NT2/D1 (cell line): ENCODE results near the gene TIA1.
"Not testable (repeated sequence)": the region's sequence is repeated elsewhere in the genome, so short reads cannot be mapped to it uniquely, and the experiment has no call there.

Experiments
- DNase-seq: peaks from one replicate; pipeline ENCODE4 v3.0.0-alpha.2; 2011; ENCODE audit warnings: low read depth, low spot score
- H3K27me3 ChIP-seq: 2 replicates; pipeline ENCODE4 v1.6.0; 2011; ENCODE audit warnings: mild to moderate bottlenecking; ENCODE audit not compliant: insufficient read length, insufficient read depth
- H3K36me3 ChIP-seq: 2 replicates; pipeline ENCODE4 v1.6.1; 2011; ENCODE audit warnings: mild to moderate bottlenecking, low read length, mixed read lengths; ENCODE audit not compliant: insufficient read depth, insufficient read length
- H3K4me1 ChIP-seq: 2 replicates; pipeline ENCODE4 v1.5.1; 2011; ENCODE audit not compliant: insufficient read depth, insufficient read length
- H3K4me3 ChIP-seq: 2 replicates; pipeline ENCODE4 v1.5.1; 2011; ENCODE audit warnings: low read depth; ENCODE audit not compliant: insufficient read length
- H3K9ac ChIP-seq: 2 replicates; pipeline ENCODE4 v1.6.0; 2011; ENCODE audit warnings: low read depth; ENCODE audit not compliant: insufficient read length
- H3K9me3 ChIP-seq: 2 replicates; pipeline ENCODE4 v1.5.1; 2011; ENCODE audit warnings: mild to moderate bottlenecking, low read length; ENCODE audit not compliant: insufficient read depth
- SUZ12 ChIP-seq: IDR thresholded peaks from 2 replicates; pipeline ENCODE4 v1.6.1; 2011; ENCODE audit not compliant: insufficient read length, insufficient read depth; ENCODE audit errors: extremely low read depth
- YY1 ChIP-seq: IDR thresholded peaks from 2 replicates; pipeline ENCODE4 v1.6.1; 2011; ENCODE audit not compliant: insufficient read length, insufficient read depth
- ZNF274 ChIP-seq: IDR thresholded peaks from 2 replicates; pipeline ENCODE4 v1.6.1; 2011; ENCODE audit warnings: mild to moderate bottlenecking, low read depth, low read length

TIA1 gene

GRCh38 chr2:70192516-70192915, 55.9 kb downstream of the TIA1 start:
- H3K36me3 ChIP-seq = no peaks in the 10 kb centered on the region
- TF ChIP-seq ZNF274 (no peak), YY1 (no peak), SUZ12 (no peak)
- no peak for DNase-seq
- no peaks in the 10 kb centered on the region for H3K27me3 ChIP-seq
- H3K9ac ChIP-seq = no peak overlapping the region
- no peaks in the 10 kb centered on the region for H3K4me1 ChIP-seq
- no peaks in the 10 kb centered on the region for H3K9me3 ChIP-seq
- H3K4me3 ChIP-seq = no peak overlapping the region

- no peaks in the 10 kb centered on the region for H3K9me3 ChIP-seq
- peak overlapping the region; percentile 15 for H3K4me3 ChIP-seq
- no peak for DNase-seq
- H3K4me1 ChIP-seq = no peaks in the 10 kb centered on the region
- peak overlapping the region; percentile 17 for H3K9ac ChIP-seq
- TF ChIP-seq ZNF274 (no peak), YY1 (no peak), SUZ12 (no peak)
- no peaks in the 10 kb centered on the region for H3K36me3 ChIP-seq
- H3K27me3 ChIP-seq = no peaks in the 10 kb centered on the region
Observed at GRCh38 chr2:70191244-70191735, 57.1 kb downstream of the TIA1 start.

- H3K9me3 ChIP-seq = no peaks in the 10 kb centered on the region
Observed at GRCh38 chr2:70190418-70191243, 57.8 kb downstream of the TIA1 start, which contains the start of gene C2orf42. Gene C2orf42, minus strand, starts transcription at chr2:70191019. Its CDS starts 9,034 bp downstream, at chr2:70181985.

GRCh38 chr2:70188460-70188859, 60.0 kb downstream of the TIA1 start:
- no peak overlapping the region for H3K9ac ChIP-seq
- no peaks in the 10 kb centered on the region for H3K27me3 ChIP-seq
- no peak overlapping the region for H3K4me3 ChIP-seq
- no peak for DNase-seq
- TF ChIP-seq ZNF274 (no peak), SUZ12 (no peak), YY1 (no peak)
- H3K4me1 ChIP-seq = no peaks in the 10 kb centered on the region
- H3K36me3 ChIP-seq = no peaks in the 10 kb centered on the region
- no peaks in the 10 kb centered on the region for H3K9me3 ChIP-seq

More at GRCh38 chr2:70190418-70191243, 57.8 kb downstream of the TIA1 start, which contains the start of gene C2orf42:
- peak within 1 kb of the TSS; percentile 86 for H3K4me3 ChIP-seq
- H3K4me1 ChIP-seq = no peaks in the 10 kb centered on the region
- peak within 1 kb of the TSS; percentile 83 for H3K9ac ChIP-seq
- H3K36me3 ChIP-seq = no peaks in the 10 kb centered on the region
- no peak for TF ChIP-seq ZNF274
- no peak for TF ChIP-seq YY1
- TF ChIP-seq SUZ12 = no peak
- H3K27me3 ChIP-seq = no peaks in the 10 kb centered on the region
- peak; percentile 94 for DNase-seq

GRCh38 chr2:70187170-70187569, 61.3 kb downstream of the TIA1 start:
- H3K9me3 ChIP-seq, DNase-seq, H3K36me3 ChIP-seq, H3K9ac ChIP-seq, H3K4me1 ChIP-seq, H3K27me3 ChIP-seq, H3K4me3 ChIP-seq: not testable (repeated sequence)

GRCh38 chr2:70182689-70183088, 65.7 kb downstream of the TIA1 start:
- Histone ChIP-seq H3K36me3 (peaks cover 26% of the 10 kb centered on the region), H3K27me3 (no peaks in the 10 kb centered on the region), H3K9ac (no peak overlapping the region), H3K4me3 (no peak overlapping the region), H3K9me3 (no peaks in the 10 kb centered on the region), H3K4me1 (no peaks in the 10 kb centered on the region)
- no peak for TF ChIP-seq YY1
- no peak for TF ChIP-seq ZNF274
- TF ChIP-seq SUZ12 = no peak
- DNase-seq = no peak

- no peak for DNase-seq
- Histone ChIP-seq H3K27me3 (no peaks in the 10 kb centered on the region), H3K9ac (no peak overlapping the region)
Observed at GRCh38 chr2:70181363-70181956, 67.0 kb downstream of the TIA1 start.

More at GRCh38 chr2:70181363-70181956, 67.0 kb downstream of the TIA1 start:
- H3K36me3 ChIP-seq = peaks cover 29% of the 10 kb centered on the region
- no peak overlapping the region for H3K4me3 ChIP-seq
- H3K9me3 ChIP-seq = no peaks in the 10 kb centered on the region
- H3K4me1 ChIP-seq = no peaks in the 10 kb centered on the region
- TF ChIP-seq YY1 (no peak), ZNF274 (no peak), SUZ12 (no peak)
